Stimulated activated CD8-positive, alpha-beta memory T cell treated with anti-CD3 and anti-CD28 coated beads, Interleukin-15, amount 100 ng/mL, for 1 hour (primary cell): ENCODE measurements around the gene FOXL2.

Experiments
- DNase-seq: peaks from one replicate; pipeline ENCODE4 v3.0.0-alpha.2; 2020; ENCODE audit warnings: low read depth

Gene FOXL2

GRCh38 chr3:138945709-138946662 lies 951 bp downstream of the FOXL2 start:
- DNase-seq = no peak

- no peak for DNase-seq
These were observed 1.8 kb downstream of the FOXL2 start for GRCh38 chr3:138944929-138945708.

GRCh38 chr3:138944654-138944928 lies 2.3 kb downstream of the FOXL2 start:
- no peak for DNase-seq

GRCh38 chr3:138943724-138944653 lies 2.9 kb downstream of the FOXL2 start:
- no peak for DNase-seq

- DNase-seq = no peak
These were observed 3.9 kb downstream of the FOXL2 start for GRCh38 chr3:138942861-138943623.

GRCh38 chr3:138942271-138942670 lies 4.7 kb downstream of the FOXL2 start:
- DNase-seq = no peak

- DNase-seq = no peak
These were observed 5.6 kb downstream of the FOXL2 start for GRCh38 chr3:138941259-138941885.

- DNase-seq = no peak
These were observed 6.5 kb downstream of the FOXL2 start for GRCh38 chr3:138940446-138940845.

GRCh38 chr3:138939561-138940241 lies 7.2 kb downstream of the FOXL2 start:
- DNase-seq = no peak

GRCh38 chr3:138938877-138939560 lies 7.9 kb downstream of the FOXL2 start:
- DNase-seq = no peak

GRCh38 chr3:138938056-138938876 lies 8.7 kb downstream of the FOXL2 start:
- no peak for DNase-seq

GRCh38 chr3:138937690-138938055 lies 9.3 kb downstream of the FOXL2 start:
- DNase-seq = no peak

GRCh38 chr3:138936741-138937689 lies 9.9 kb downstream of the FOXL2 start:
- DNase-seq = no peak

GRCh38 chr3:138935863-138936740 lies 10.8 kb downstream of the FOXL2 start:
- peak; percentile 55 for DNase-seq

GRCh38 chr3:138935505-138935862 lies 11.5 kb downstream of the FOXL2 start:
- no peak for DNase-seq

GRCh38 chr3:138933981-138934691 lies 12.8 kb downstream of the FOXL2 start:
- DNase-seq = no peak
